Iris pigment epithelial cell (primary cell): ENCODE measurements around the gene RYR1.
"Not testable (repeated sequence)": the region's sequence is repeated elsewhere in the genome, so short reads cannot be mapped to it uniquely, and the experiment has no call there.

Experiments
- DNase-seq: peaks from one replicate; pipeline ENCODE4 v3.0.0-alpha.2; 2011; ENCODE audit warnings: low read depth

Gene RYR1

DNA sequence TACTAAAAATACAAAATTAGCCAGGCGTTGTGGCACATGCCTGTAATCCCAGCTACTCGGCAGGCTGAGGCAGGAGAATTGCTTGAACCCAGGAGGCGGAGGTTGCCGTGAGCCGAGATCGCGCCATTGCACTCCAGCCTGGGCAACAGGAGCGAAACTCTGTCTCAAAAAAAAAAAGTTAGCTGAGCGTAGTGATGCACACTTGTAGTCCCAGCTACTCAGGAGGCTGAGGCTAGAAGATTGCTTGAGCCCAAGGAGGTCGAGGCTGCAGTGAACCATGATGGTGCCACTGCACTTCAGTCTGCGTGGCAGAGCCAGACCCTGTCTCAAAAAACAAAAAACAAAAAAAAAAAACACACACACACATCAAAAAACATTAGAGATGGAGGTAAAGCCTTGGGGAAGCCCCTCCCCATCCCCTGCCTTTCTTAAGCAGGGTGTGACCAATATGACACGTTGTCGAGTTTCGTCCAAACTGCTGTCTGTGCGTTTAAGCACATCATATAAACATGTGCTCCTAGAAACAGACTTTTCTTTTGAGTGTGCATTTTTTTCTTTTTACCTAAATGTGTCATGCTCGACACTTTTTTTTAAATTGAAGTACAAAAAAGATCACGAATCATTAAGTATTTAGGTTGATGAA lies 6.3 kb upstream of the RYR1 start:
- not testable (repeated sequence) for DNase-seq

DNA sequence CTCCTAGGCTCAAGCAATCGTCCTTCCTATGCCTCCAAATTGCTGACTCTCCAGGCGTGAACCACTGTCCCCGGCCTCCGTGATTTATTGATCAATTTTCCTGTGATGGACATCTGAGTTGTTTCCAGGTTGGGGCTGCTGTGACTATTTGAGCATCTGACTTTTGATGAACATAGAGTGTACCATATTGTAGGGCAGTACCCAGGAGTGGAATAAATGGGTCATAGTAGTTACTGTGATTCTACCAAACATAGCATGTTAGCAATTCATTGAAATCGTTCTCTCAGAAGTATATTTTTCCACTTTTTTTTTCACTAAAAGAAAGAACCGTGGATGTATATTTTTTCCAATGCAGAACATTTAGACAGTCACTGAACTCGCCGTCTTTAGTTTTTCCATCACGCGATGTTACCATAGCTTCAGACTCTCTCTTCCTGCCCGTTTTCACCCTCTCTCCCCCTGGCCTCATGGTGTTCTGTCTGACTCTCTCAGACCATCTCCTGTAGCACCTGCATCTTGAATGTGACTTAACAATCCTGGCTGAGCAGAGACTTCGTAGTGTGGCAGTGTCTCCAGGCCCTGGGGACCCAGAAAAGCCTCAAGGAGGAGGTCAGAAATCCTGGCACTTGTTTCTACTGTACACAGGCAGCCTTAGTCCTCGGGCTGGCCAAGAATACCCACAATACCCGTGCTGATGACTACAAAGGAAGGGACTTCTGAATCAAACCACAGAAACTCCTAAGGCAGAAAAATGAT lies 4.3 kb upstream of the RYR1 start:
- no peak for DNase-seq

DNA sequence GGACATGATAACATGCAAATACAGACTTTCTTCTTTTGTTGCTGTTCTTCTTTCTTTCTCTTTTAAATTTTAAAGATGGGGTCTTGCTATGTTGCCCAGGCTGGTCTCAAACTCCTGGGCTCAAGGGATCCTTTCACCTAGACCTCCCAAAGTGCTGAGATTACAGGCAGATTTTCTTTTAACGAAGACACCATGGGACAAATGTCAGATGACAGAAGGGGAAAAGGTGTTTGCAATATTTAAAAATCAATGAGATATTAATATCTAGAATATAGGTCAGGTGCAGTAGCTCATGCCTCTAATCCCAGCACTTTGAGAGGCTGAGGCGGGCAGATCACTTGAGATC lies 3.7 kb upstream of the RYR1 start:
- DNase-seq, result no peak

DNA sequence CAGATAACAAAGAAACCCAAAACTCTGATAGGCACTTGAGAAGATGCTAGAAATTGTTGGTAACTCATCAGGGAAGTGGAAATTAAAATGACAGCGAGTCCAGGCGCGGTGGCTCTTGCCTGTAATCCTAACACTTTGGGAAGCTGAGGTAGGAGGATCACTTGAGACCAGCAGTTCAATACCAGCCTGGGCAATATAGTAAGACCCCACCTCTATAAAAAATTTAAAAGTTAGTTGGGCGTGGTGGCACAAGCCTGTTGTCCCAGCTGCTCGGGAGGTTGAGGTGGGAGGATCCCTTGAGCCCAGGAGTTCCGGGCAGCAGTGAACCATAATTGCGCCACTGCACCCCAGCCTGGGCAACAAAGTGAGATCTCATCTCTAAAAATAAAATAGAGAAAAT lies 2.6 kb upstream of the RYR1 start:
- DNase-seq, result no peak

DNA sequence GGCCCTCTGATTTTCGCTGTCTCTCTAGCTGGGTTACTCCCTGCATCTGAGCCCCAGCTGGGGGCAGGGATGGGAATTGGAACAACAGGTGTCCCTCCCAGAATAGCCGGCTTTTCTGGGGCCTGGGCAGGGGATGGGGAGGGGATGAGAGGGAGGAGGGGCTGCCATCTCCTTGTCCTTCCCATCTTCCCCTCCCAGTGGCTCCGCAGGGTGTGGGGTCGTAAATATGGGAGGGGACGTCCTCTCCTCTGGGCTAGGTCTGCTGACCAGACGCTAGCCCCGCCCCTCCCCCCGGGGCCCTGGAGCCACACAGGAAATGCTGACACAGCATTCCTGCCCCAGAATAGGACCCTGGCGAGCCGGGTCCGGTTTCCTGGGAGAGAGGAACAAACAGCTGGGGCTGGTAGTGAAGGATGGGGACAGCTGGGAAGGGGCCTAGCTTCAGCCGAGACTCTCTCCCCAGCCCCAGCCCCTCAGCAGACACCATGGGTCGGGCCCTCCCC lies 1.1 kb downstream of the RYR1 start:
- no peak for DNase-seq

DNA sequence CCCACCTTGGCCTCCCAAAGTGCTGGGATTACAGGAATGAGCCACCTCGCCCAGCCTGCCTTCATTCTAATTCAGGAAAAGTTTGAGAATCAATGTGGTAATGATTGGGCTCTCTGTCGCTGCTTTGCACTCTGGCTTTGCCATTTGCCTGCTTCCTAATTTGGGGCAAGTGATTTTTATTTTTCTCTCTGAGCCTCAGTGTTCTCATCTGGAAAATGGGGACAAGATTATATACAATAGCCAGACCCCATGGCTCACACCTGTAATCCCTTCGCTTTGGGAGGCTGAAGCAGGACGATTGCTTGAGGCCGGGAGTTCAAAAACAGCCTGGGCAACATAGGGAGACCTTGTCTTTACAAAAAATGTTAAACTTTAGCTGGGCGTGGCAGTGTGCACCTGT lies 3.8 kb downstream of the RYR1 start:
- no peak for DNase-seq

DNA sequence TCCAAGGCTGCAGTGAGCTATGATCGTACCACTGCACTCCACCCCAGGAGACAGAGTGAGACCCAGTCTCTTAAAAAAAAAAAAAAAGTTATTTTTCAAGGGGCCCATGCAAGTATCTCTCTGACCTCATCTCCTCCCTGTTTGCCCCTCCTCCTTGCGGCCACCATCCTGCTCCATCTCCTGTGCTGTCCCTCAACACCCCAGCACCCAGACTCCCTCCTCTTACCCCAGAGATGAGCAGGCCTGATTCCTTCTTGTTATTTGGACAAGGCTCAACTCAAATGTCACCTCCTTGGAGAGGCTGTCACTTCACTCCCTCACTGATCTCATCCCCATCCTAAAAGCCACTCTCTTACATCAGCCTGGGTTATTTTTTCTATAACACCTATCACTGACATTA lies 4.4 kb downstream of the RYR1 start:
- no peak for DNase-seq

DNA sequence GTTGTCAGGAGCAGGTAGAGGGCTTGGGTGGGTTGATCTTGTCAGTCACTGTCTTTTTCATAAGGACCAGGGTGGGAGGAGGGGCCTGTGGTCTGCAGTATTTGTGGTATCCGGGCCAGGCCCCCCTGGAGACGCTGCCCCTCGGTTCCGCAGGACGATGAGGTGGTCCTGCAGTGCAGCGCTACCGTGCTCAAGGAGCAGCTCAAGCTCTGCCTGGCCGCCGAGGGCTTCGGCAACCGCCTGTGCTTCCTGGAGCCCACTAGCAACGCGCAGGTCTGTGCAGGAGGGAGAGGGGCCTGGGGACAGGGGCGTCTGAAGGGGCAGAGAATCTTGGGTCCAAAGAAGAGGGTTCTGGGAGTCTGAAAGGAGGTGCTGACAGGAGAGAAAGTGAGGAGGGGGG lies 7.1 kb downstream of the RYR1 start:
- DNase-seq, result no peak

DNA sequence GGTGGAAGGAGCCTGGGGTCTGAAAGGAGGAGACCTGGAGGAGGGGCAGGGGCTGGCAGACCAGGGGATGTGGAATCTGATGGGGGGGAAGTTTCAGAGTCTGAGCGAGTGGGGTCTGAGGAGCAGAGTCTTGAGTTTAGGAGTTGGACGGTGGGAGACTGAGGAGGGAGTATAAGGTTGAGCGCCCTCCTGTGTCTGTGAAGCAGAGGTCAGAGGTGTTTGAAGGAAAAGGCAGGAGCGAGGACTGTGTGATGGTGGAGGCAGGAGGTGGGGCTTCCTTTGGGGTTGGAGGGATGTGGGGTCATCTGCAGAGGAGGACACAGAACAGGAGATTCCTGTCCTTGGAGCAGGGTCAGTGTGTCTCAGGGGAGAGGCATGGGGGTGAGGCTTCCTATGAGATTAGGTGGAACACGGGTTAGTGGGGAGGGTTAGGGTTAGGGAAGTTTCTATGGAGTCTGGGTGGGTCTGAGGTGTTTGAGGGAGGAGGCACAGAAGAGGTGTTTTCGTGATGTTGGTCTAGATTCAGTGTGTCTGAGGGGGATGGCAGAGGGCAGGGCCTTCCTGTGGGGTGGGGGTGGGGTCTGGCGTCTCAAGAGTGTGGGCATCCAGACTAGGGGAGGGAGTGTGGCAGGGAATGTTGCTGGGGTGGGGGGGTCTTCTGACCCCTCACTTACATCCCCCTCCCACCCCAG lies 8.3 kb downstream of the RYR1 start:
- no peak for DNase-seq

DNA sequence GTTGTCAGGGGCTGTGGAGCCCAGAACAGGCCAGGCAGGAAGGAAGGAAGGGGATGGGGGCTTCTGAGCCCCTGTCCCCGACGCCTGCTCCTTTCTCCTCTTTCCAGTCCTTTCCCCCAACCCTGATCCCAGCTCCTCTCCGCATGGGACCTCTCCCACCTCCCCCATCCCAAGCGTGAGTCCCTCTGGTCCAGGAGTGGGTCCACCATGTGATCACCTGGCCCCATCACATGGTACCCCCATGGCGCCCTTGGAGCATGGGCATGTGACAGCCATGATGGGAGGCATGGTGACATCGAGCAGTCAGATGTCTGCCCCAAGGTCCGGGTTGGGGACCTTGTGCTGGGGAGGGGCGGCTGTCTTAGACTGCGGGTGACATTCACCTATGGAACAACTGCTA lies 9.2 kb downstream of the RYR1 start:
- DNase-seq, result no peak

DNA sequence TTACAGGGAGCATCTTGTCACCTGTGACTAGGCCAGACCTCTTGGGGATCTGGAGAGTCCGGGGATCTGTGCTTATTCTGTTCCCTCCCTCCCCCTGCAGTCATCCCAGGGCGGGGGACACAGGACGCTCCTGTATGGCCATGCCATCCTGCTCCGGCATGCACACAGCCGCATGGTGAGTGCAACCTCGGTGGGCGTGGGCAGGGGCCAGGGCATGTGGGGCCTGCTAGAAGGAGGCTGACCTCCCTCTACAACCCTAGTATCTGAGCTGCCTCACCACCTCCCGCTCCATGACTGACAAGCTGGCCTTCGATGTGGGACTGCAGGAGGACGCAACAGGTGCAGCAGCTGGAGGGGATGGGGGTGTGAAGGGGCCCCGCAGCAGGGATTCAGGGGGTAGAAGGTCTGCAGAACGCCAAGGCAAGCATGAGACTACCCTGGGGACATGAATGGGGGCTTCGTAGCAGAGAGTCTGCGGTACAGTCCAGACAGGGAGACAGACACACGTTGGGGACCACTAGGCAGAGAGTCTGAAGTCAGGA lies 10.0 kb downstream of the RYR1 start:
- DNase-seq, result no peak

DNA sequence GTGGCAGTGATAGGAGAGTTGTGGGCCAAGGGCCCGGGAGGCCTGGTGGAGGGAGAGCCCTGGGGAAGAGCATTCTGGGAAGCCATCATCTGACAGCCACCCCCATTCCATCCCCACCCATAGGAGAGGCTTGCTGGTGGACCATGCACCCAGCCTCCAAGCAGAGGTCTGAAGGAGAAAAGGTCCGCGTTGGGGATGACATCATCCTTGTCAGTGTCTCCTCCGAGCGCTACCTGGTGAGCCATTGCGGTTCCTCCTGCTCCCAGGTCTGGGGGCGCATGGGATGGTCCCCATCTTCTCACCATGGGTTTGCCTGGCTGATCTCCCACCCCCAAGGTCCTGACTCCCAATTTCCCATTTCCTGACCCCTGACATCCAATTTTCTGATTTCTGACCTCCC lies 10.5 kb downstream of the RYR1 start:
- no peak for DNase-seq

DNA sequence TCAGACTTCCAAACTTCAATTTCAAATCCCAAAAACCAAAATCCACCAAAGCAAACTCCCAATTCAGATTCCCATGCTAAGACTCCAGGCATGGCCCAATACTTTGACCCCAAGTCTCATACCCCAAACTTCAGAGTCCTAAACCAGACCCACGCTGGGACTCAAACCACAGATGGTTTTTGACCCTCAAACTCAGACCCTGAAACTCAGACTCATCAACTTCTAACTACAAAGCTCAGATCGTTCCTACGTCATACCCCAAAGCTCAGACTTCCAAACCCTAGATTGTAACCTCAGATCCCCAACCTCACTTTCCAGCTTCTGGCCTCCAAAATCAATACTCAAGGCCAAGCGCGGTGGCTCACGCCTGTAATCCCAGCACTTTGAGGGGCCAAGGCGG lies 11.9 kb downstream of the RYR1 start:
- no peak for DNase-seq

DNA sequence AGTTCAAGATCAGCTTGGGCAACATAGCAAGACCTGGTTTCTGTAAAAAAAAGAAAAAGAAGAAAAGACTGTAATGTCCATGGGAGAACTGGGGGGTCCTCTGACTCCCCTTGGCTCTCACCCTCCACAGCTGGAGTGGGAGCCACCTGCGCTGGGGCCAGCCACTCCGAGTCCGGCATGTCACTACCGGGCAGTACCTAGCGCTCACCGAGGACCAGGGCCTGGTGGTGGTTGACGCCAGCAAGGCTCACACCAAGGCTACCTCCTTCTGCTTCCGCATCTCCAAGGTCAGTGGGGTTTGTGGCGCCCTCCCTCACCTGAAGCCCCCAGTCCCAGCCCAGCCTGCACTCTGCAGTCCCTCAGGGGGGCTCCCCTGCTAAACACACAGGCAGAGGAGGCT lies 14.7 kb downstream of the RYR1 start:
- no peak for DNase-seq

DNA sequence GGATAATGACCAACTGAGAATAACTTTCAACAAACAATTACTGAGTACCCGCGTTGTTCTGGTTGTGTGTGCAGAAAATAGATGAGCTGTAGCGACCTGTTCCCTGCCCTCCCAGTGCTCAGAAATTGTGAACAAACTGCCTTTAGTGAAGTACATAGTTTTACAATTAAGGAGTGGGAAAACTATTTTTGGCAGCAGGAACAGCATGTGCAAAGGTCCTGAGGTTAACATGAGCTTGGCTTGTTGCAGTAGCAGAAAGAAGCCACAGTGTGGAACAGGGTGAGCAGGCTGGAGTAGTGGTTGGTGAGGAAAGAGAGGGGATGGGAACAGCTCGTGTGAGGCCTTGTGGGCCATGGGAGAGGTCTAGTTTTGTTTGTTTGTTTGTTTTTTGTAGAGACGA lies 16.0 kb downstream of the RYR1 start:
- no peak for DNase-seq

DNA sequence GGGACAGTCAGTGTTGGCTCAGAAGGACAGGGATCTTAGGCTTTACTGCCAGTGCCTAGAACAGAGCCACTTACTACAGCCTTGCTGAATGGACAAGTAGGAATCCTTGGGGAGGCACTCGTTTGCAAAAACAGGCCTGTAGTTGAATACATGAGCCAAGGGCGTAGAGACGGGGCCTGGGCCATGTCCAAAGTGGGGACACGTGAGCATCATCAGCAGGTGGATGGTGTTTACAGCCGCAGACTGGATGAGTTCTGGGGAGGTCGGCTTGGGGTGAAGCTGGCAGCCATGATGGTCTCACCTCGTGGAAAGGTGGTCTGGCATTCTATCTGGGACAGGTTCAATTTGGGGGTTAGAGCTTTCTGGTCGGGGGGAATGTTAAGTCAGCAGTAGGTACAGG lies 17.5 kb downstream of the RYR1 start:
- DNase-seq, result no peak

DNA sequence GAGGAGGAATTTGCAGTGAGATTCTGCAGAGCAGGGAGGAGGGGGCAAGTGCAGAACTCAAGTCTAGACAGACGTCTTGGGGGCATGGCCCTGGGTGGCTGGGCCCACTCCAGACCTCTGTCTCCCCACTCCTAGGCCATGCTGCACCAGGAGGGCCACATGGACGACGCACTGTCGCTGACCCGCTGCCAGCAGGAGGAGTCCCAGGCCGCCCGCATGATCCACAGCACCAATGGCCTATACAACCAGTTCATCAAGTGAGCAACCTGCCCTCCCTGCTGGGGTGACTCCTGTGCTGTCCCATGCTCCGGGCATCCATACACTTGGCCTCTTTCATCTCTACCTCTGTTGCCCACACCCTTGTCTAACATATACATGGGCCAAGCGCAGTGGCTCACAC lies 18.1 kb downstream of the RYR1 start:
- DNase-seq, result no peak

DNA sequence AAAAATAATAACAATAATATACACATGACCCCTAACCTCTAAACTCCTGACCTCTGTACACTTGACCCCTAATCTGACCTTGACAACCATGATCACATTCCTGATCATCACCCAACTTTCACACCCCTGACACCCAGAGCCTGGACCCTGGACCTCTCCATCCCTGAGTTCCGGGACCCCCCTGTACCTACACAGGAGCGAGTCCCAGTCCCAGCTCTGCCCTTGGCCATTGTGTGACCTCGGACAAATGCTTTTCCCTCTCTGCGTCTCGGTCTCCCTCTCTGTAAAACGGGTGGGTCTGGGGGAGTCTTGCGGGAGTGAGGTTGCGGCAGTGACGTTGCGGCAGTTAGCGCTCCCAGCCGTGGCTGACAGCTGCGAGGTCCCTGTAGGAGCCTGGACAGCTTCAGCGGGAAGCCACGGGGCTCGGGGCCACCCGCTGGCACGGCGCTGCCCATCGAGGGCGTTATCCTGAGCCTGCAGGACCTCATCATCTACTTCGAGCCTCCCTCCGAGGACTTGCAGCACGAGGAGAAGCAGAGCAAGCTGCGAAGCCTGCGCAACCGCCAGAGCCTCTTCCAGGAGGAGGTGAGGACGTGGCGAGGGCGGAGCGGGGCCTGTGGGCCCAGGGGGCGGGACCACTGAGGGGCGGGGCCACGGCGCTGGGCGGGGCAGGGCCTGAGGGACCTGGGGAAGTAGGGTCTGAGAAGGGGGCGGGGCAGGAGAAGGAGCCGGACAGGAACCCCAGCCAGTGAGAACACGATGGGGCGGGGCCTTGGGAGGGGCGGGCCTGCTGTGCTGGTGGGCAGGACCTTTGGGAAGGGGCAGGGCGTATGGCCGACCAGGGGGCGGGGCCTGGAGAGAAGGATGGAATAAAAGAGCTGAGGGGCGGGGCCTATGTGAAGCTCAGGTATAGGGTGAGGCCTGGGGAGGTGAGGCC lies 19.2 kb downstream of the RYR1 start:
- DNase-seq, result no peak

DNA sequence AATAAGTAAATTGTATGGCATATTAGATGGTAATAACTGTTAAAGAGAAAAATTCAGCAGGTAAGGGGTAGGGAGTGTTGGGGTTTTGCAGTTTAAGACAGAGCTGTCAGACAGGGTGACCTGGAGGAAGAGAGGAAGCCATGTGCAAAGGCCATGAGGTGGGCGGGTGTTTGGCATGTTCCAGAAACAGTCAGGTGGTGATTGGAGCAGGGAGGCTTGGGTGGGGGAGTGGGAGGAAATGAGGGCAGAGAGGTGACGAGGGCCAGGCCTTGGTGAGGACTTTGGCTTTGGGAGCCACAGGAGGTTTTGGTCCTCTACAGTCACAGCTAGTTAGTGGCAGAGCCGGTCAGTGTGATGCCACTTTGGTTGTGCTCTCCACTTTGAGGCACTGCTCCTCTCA lies 20.1 kb downstream of the RYR1 start:
- DNase-seq, result no peak

DNA sequence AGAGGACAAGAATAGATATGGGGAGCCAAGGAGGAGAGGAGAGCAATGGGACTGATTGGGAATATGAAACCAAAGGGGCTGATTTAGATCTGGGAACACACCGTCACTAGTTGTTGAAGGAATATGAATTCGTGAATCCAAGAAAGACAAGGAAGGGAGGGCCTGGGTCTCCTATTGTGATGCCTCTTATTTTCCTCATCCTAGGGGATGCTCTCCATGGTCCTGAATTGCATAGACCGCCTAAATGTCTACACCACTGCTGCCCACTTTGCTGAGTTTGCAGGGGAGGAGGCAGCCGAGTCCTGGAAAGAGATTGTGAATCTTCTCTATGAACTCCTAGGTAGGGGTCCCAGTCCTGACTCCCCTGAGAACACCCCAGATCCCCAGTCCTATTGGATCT lies 21.5 kb downstream of the RYR1 start:
- peak; percentile 5 for DNase-seq

DNA sequence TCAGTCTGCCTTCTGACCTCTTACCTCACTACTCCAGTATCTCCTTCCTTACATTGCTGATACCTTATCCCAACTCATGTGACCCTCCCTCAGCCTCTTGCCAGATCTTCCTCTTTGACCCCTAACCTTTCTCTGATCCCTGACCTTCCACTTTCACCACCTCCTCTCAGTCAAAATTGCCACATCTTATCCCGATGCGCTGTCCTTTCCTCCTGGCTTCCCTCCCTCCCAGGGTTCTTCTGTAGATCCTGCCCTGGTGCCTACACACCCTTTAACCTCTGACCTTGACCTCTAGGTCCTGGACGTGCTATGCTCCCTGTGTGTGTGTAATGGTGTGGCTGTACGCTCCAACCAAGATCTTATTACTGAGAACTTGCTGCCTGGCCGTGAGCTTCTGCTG lies 23.7 kb downstream of the RYR1 start:
- DNase-seq, result no peak
